Stimulated activated CD4-positive, alpha-beta T cell treated with anti-CD3 and anti-CD28 coated beads, Interleukin-15, amount 100 ng/mL, for 1 hour (primary cell): ENCODE results near the gene NBEA.
"Not testable (repeated sequence)": the region's sequence is repeated elsewhere in the genome, so short reads cannot be mapped to it uniquely, and the experiment has no call there.

ENCODE experiments used
- DNase-seq, 2 donors: peaks; one replicate each; pipeline ENCODE4 v3.0.0-alpha.2; 2020; ENCODE audit warnings: low read depth in 1 of 2, low spot score in 1 of 2

NBEA gene

GRCh38 chr13:35387682-35388250 lies 445.7 kb downstream of the NBEA start:
- DNase-seq, result no peak

DNA sequence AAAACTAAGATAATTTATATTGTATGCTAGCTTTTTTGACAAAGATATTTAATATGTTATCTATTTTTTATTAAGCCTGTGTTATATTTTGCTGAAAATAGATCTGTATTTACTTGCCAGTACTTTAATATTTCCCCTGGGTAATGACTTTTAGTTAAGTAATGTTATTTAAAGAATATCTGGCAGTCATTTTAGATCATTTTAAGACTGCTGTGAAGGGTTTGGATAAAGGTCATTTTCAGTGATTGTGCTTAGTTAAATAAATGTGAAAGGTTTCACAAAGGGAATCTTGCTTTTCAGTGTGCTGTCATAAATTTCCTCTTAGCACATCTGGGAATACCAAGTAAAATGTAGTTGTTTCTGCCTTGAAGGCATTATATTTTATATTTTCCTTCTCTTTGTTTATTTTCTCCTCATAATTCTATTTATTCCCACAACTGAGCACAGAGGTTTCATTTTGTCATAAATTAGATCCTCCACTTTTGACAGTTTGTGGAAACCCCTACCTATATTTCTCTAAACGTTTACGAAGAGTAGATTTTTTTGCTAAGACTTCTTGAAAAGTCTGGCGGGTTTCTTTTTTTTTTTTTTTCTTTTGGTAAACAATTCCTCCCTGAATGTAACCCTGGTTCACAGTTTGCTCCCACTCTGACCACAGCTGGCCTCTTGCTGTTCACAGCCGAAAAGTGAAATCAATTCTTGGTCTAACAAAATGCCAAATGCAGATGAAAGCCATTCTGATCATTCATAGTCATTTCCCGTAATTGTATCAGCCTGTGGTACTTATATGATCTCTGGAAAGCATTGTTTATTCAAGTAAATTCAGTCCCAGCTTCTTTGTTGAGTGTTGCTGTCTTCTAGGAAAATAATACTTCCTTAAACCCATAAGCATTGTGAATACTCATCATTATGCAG lies 446.6 kb downstream of the NBEA start:
- no peak for DNase-seq

GRCh38 chr13:35389535-35389934 lies 447.5 kb downstream of the NBEA start:
- DNase-seq, result no peak

DNA sequence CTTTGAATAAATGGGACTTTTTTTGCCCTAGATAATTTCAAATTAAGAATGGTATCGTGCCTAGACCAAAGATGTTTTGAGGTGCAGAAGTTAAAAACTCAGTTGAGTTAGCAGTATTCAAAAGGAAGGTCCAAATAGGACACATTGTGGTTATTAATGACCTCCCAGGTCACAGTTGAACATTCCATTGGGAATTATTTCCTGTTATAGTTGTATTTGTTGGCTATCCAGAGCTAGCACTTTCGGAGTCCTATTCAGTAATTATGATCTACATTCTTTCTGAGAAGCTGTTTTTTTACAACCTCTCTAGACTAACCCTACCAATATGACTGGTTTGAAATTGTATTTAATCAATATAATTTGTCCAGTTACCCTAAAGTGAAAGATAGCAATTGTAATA lies 450.7 kb downstream of the NBEA start:
- DNase-seq, result no peak

- no peak for DNase-seq
Observed at GRCh38 chr13:35393886-35394285, 451.8 kb downstream of the NBEA start.

GRCh38 chr13:35408285-35408684 lies 466.2 kb downstream of the NBEA start:
- not testable (repeated sequence) for DNase-seq

GRCh38 chr13:35411059-35411744 lies 469.1 kb downstream of the NBEA start:
- no peak for DNase-seq

GRCh38 chr13:35448465-35448864 lies 506.4 kb downstream of the NBEA start:
- no peak for DNase-seq

DNA sequence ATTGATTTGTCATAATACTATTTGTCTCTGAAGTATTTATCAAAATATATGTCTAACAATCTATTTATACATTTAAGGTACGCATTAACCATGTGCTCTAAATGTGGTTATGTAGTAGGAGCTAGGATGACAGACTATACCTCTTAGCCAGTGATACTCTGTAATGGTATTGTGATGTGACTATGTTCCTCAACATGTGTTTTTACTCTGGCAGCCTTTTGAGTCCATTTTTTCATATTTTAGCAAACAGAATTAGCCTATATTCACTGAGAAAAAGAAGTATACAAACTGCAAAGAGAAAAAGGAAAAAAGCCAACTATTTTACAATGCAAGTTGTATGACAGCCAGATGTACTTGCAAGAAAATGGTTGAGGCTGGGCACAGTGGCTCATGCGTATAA lies 507.8 kb downstream of the NBEA start:
- DNase-seq, result no peak

GRCh38 chr13:35455022-35455421 lies 513.0 kb downstream of the NBEA start:
- no peak for DNase-seq

DNA sequence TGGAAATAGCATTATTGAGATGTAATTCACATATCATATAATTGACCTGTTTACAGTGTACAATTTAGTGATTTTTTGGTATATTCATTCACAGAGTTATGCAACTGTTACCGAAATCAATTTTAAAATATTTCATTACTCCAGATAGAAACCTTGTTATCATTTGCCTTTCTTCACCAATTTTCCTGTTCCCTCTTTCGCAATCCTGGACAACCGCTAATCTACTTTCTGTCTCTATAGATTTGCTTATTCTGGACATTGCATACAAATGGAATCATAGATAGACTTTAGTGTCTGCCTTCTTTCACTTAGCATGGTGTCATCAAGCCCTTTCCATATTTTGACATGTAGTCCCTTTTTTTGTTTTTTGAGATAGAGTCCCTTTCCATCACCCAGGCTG lies 515.2 kb downstream of the NBEA start:
- DNase-seq, result no peak

- no peak for DNase-seq
Observed at GRCh38 chr13:35460061-35460460, 518.0 kb downstream of the NBEA start.

DNA sequence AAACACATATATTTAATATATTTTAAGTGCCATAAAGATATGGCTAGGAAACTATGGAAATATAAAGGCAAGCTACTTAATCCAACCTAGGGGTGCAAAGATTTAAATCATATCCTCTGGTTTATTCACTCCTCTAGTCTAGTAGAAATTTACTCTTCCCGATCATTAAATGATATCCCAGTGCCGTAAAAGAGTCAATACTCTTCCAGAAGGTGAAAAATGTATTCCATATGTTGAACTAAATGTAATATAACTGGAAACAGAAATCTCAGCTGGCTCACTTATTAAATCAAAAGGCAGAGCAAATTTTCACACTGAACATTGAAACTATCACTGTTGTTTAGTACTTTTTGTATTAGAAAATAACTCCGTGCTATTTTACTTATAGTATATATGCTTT lies 523.3 kb downstream of the NBEA start:
- no peak for DNase-seq

DNA sequence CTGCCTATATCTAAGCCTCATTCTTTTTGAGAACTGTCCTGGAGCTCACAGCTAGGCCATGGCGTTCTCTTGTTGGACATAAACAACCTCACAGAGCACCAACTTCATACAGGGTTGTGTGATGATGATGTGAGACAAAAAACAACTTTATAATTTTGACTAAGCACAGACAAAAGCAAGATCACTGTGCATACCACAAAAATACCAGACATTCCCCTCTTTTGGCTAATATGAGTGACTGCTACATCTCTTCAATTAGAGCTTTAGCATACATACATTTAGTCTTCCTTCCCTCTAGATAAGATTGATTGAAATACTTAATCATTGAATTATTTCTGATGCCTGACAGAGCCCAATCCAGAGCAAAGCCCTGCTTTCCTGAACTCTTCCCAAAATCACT lies 526.1 kb downstream of the NBEA start:
- no peak for DNase-seq

DNA sequence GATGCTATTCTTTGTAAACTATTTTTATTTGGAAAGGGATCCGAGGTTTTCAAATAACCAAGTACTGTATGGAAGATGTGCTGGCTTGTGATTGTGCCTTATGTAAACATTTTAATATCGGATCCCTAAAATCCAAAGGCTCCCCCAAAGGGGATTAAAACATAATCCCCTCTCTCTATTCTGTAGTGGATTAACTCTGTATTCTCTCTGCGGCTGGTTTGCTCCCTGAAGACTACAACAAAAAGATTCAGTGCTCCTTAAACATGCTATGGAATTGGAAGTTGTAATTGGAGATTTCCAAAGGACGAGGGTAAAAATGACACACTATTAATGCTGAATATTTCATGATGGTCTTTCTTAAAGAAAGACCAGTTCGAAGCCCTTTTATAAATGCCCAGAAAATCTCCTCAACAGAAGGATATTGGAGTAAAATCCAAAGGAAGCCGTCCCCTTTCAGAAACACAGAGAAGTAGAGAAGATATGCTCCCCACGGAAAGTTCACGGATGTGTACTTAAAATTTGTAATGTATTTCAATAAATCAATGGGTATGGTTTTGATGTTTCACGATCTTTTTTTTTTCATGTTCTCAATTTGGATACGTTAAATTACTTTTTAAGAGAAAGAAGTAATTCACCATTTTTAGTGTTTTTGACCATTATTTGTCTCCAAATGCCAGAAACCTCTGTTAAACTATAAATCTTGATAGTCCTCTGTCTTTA lies 527.9 kb downstream of the NBEA start:
- no peak for DNase-seq

GRCh38 chr13:35470671-35471661 lies 528.9 kb downstream of the NBEA start:
- no peak for DNase-seq

- DNase-seq, result no peak
Observed at GRCh38 chr13:35471706-35472322, 529.7 kb downstream of the NBEA start.

GRCh38 chr13:35472323-35472881 lies 530.3 kb downstream of the NBEA start:
- no peak for DNase-seq

DNA sequence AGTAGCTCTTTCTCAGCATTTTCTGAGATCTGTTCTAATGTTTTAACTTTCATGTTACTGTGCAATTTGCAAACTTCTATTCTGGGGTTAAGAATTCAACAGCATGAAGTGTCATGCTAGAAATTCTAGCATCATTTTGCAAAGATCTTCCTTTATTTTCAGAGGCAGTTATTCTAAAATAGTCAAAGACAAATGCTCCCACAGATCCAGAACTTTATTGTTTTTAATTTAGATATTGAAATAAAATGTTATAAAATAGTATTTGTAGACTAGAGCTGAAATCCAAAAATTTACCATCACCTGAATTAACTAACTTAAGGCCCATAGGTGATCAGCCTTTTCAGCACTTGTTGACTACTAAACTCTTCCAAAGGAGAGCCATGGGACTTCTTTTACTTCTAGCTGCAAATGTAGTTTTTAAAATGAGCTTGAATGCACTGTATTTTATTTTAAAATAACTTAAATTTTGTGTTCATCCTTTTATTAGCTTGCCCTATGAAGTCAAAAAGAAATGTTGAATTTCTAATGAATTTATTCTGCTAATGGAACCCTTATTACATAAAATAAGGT lies 531.2 kb downstream of the NBEA start:
- no peak for DNase-seq
